Heart left ventricle (tissue), 16 donors: ENCODE data around the gene NAPB. TPM values are rescaled to one million over a fixed set of nuclear protein-coding genes. Genes with fewer than 3 reads are reported as not detected.

Source experiments
- ATAC-seq, 4 donors: fragments of 200-7000 bp; cut with Tn5 transposase; one replicate each; pipeline ENCODE4 v1.9.1; 2020 to 2022; ENCODE audit warnings: moderate library complexity in 4 of 4, mild to moderate bottlenecking in 3 of 4, moderate number of reproducible peaks in 1 of 4
- DNase-seq, 5 donors: peaks; one replicate each; pipeline ENCODE4 v3.0.0-alpha.2; 2020
- H3K27ac ChIP-seq, 12 donors: fragments of 200-600 bp; sonication (generic) in 4 of 12; one replicate each; pipeline versions ENCODE4 v1.5.0 to v1.8.0; 2016 to 2022; ENCODE audit warnings: mild to moderate bottlenecking in 2 of 12
- H3K27me3 ChIP-seq, 9 donors: fragments of 200-600 bp; sonication (generic) in 2 of 9; one replicate each; pipeline versions ENCODE4 v1.5.1 to v1.8.0; 2016 to 2022; ENCODE audit warnings: mild to moderate bottlenecking in 3 of 9
- H3K36me3 ChIP-seq, 9 donors: fragments of 200-600 bp; sonication (generic) in 2 of 9; one replicate each; pipeline versions ENCODE4 v1.5.0 to v1.8.0; 2018 to 2022; ENCODE audit warnings: mild to moderate bottlenecking in 2 of 9
- H3K4me1 ChIP-seq, 12 donors: fragments of 200-600 bp; sonication (generic) in 4 of 12; one replicate each; pipeline versions ENCODE4 v1.5.0 to v1.8.0; 2016 to 2022; ENCODE audit warnings: mild to moderate bottlenecking in 3 of 12
- H3K4me3 ChIP-seq, 12 donors: fragments of 200-600 bp; sonication (generic) in 4 of 12; one replicate each; pipeline versions ENCODE4 v1.5.0 to v1.8.0; 2017 to 2022; ENCODE audit warnings: mild to moderate bottlenecking in 9 of 12, moderate library complexity in 4 of 12
- H3K9me3 ChIP-seq, 12 donors: fragments of 200-600 bp; sonication (generic) in 4 of 12; one replicate each; pipeline versions ENCODE4 v1.5.0 to v1.8.0; 2016 to 2022; ENCODE audit warnings: mild to moderate bottlenecking in 1 of 12
- POLR2A ChIP-seq, 2 donors: fragments of 450-650 bp; IDR thresholded peaks; one replicate each; pipeline ENCODE4 v1.6.1; 2017; ENCODE audit warnings: antibody characterized with exemption in 2 of 2, mild to moderate bottlenecking in 2 of 2, moderate library complexity in 2 of 2
- WGBS, 4 donors: extraction: QIAGEN DNeasy Blood & Tissue Kit in 2 of 4; methylation state at CpG; one replicate each; pipeline versions ENCODE4 v1.1.5 to v1.1.7; 2013 to 2018; 5-methylcytosine and 5-hydroxymethylcytosine counted together
- intact Hi-C, 10 donors: fragments of 100-400 bp; cut with DNase I; formaldehyde crosslinking; loops; one replicate each; pipeline versions ENCODE4 v1.11.1 to v1.14.2; 2022
- polyA plus RNA-seq, 2 donors: library from polyadenylated mRNA; stranded (reverse); fragments of 200-250 nt; gene quantifications; one replicate each; pipeline ENCODE4 v1.2.3, GENCODE V29; 2013
- total RNA-seq, 9 donors: library from RNA; depleted of rRNA in 2 of 9; stranded (reverse); fragments of >200 nt in 2 of 9; fragmentation: NEBNext Ultra II Directional in 3 of 9; extraction: Animal tissue kit (Norgen Biotek cat#: 25700) in 3 of 9; gene quantifications; one replicate each; pipeline versions ENCODE4 v1.1.0 to v1.2.4, GENCODE V29; 2016 to 2023
- TF ChIP-seq, protein P1 (sequence below), 12 donors: fragments of 200-600 bp; sonication (generic) in 4 of 12; IDR thresholded peaks; one replicate each; pipeline versions ENCODE4 v1.5.0 to v1.8.0; 2018 to 2022; ENCODE audit warnings: antibody characterized with exemption in 12 of 12, mild to moderate bottlenecking in 5 of 12
- donor health status: ischemic (EF 13 %, LVEDD 7.1; RV severe dilation, severe dysfunction).
- donor health status: healthy with polysubstance abuse.
- donor health status: DM: no; HTN: yes; CAD: no.
- donor health status: DM: no; HTN: no; CAD: no.
- donor health status: ischemic (EF 25% LVEDD 6.9; RV normal size, moderate dysfunction).
- donor health status: ischemic (EF 25% LVEDD 5.7; RV mildly dilated, moderate dysfunction).
- donor health status: healthy.
- donor health status: DM: yes; HTN: yes; CAD: no.
- donor health status: ischemic (EF 35%, LVEDD 5.7; RV mildly dilated, moderate dysfunction).
- donor health status: nonischemic (EF 11% LVEDD 7.7; RV severe dilation, severe dysfunction).
- donor health status: DM: yes; HTN: yes; CAD: no.
- donor health status: PGD.
- donor health status: ischemic (EF 29% LVEDD 5.4; RV normal size, mild dysfunction).
- donor health status: nonischemic (EF 23%, LVEDD 6.1; RV moderate dilation, normal function).

The NAPB gene
- total and polyA plus RNA-seq, 11 donors: 2.8 to 8.4 (median 4.7) TPM

DNA sequence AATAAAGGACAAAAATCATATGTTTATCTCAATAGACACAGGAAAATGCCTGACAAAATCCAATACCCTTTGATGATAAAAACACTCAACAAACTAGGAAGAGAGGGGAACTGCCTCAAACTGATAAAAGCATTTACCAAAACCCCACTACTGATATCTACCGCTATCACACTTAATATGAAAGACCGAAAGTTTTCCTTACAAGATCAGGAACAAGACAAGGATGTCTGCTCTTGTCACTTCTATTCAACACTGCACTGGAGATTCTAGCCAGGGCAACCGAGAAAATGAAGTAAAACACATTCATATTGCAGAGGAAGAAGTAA is 34.2 kb downstream of the NAPB start:
- intact Hi-C loops: no loop called here
- Histone ChIP-seq H3K9me3 (no peaks in the 10 kb centered on the region), H3K27ac (no peak overlapping the region), H3K4me3 (no peak overlapping the region), H3K27me3 (no peaks in the 10 kb centered on the region), H3K4me1 (peaks cover 0 to 20% (median 0%) of the 10 kb centered on the region in 12 donors), H3K36me3 (peaks cover 0 to 58% (median 38%) of the 10 kb centered on the region in 9 donors)
- ATAC-seq (no peak), DNase-seq (no peak)
- TF ChIP-seq POLR2A (IDR thresholded peaks at IDR 0.05): no peak
- TF ChIP-seq, protein P1, sequence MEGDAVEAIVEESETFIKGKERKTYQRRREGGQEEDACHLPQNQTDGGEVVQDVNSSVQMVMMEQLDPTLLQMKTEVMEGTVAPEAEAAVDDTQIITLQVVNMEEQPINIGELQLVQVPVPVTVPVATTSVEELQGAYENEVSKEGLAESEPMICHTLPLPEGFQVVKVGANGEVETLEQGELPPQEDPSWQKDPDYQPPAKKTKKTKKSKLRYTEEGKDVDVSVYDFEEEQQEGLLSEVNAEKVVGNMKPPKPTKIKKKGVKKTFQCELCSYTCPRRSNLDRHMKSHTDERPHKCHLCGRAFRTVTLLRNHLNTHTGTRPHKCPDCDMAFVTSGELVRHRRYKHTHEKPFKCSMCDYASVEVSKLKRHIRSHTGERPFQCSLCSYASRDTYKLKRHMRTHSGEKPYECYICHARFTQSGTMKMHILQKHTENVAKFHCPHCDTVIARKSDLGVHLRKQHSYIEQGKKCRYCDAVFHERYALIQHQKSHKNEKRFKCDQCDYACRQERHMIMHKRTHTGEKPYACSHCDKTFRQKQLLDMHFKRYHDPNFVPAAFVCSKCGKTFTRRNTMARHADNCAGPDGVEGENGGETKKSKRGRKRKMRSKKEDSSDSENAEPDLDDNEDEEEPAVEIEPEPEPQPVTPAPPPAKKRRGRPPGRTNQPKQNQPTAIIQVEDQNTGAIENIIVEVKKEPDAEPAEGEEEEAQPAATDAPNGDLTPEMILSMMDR (IDR thresholded peaks at IDR 0.05): no peak
- 92 to 97% (median 95%) methylated on average over 3 of the region's 3 CpGs for WGBS, 4 donors

DNA sequence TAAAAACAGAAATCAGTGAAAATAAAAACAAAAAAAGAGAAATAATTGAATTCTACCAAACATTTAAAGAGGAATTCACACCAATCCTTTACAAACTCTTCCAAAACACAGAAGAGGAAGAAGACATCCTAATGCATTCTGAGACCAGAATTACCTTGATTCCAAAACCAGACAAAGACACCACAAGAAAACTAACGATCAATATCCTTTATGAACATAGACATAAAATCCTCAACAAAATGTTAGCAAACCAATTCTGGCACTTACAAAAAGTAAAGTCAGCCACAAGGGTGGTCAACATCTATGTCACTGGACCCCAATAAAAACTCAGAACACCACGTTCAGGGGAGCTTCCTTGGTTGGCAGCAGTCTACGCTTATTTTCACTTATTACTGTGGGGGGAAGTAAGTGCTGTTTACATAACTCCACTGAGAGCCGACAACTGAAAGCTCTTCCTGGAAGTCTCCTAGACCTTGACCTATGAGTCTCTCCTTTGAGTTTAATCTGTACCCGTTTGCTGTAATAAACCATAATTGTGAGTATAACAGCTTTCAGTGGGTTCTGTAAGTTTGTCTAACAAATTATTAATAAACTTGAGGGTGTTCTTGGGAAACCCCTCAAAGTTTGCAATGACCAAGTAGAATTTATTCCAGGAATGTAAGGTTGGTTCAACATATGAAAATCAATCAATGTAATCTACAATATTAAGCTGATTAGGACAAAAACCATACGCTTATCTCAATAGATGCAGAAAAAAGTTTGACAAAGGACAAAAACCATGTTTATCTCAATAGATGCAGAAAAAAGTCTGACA is 34.8 kb downstream of the NAPB start:
- ATAC-seq: no peak
- TF ChIP-seq, protein P1 (IDR thresholded peaks at IDR 0.05): no peak
- TF ChIP-seq POLR2A (IDR thresholded peaks at IDR 0.05): no peak
- 63 to 75% (median 66%) methylated on average over 6 of the region's 6 CpGs for WGBS, 4 donors
- Histone ChIP-seq H3K4me3 (no peak overlapping the region), H3K9me3 (no peaks in the 10 kb centered on the region), H3K4me1 (peaks cover 0 to 25% (median 0%) of the 10 kb centered on the region in 12 donors), H3K27ac (peak overlapping the region in 2 of 12 donors; percentile 7 to 12), H3K36me3 (peaks cover 0 to 53% (median 35%) of the 10 kb centered on the region in 9 donors), H3K27me3 (no peaks in the 10 kb centered on the region)
- intact Hi-C loops: no loop called here
- DNase-seq: no peak

DNA sequence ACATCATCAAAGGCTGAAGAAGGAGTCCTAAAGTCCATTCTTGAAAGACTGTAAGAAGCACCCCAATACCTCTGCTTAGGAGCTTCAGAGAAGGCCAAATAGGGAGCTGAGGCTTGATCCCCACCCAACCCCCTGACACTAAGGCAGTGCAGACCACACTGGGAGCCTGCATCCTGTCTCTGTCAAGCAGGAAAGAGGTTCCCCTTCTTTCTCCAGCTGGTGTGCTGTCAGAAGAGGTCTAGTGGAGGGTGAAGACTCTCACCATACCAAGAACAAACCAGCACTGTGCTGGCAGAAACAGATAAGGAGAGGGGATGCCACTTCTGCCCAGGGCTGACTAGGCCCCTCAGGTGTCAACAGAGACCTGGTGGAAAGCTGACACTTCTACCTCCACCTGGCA is 39.4 kb downstream of the NAPB start:
- Histone ChIP-seq H3K36me3 (peaks cover 0 to 69% (median 49%) of the 10 kb centered on the region in 9 donors), H3K9me3 (no peaks in the 10 kb centered on the region), H3K27ac (peak overlapping the region in 1 of 12 donors; percentile 21), H3K4me1 (peaks cover 0 to 19% (median 0%) of the 10 kb centered on the region in 12 donors), H3K27me3 (no peaks in the 10 kb centered on the region), H3K4me3 (no peak overlapping the region)
- no peak for ATAC-seq
- no peak for DNase-seq
- intact Hi-C loops: no loop called here
- TF ChIP-seq, protein P1 (IDR thresholded peaks at IDR 0.05): no peak
- no peak for TF ChIP-seq POLR2A (IDR thresholded peaks at IDR 0.05)

DNA sequence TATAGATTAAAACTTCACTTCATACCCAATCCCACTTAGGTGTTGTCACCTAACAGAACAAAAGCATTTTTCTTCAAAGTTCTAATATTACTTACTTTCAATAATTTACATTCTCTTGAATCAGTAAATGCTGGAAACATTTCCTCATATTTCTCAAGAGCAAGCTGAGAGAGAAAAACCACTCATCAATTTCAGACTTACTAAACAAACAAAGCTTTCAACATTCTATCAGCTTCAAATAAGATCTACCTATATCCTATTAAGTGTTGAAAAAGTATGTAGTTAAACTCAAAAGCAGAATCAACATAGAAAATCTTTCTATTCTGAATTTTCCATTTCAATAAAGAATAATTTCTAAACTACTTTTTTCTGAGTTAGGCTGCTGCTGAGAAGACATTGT is 41.5 kb downstream of the NAPB start:
- DNase-seq (no peak), ATAC-seq (no peak)
- no peak overlapping the region for H3K27ac ChIP-seq
- no peaks in the 10 kb centered on the region for H3K9me3 ChIP-seq
- no peaks in the 10 kb centered on the region for H3K27me3 ChIP-seq
- peaks cover 0 to 6% (median 0%) of the 10 kb centered on the region in 12 donors for H3K4me1 ChIP-seq
- intact Hi-C loops: no loop called here
- peaks cover 0 to 82% (median 70%) of the 10 kb centered on the region in 9 donors for H3K36me3 ChIP-seq
- TF ChIP-seq, protein P1 (IDR thresholded peaks at IDR 0.05): no peak
- TF ChIP-seq POLR2A (IDR thresholded peaks at IDR 0.05): no peak
- H3K4me3 ChIP-seq: no peak overlapping the region
